ENCODE results near the gene CSF1.

The CSF1 gene

DNA sequence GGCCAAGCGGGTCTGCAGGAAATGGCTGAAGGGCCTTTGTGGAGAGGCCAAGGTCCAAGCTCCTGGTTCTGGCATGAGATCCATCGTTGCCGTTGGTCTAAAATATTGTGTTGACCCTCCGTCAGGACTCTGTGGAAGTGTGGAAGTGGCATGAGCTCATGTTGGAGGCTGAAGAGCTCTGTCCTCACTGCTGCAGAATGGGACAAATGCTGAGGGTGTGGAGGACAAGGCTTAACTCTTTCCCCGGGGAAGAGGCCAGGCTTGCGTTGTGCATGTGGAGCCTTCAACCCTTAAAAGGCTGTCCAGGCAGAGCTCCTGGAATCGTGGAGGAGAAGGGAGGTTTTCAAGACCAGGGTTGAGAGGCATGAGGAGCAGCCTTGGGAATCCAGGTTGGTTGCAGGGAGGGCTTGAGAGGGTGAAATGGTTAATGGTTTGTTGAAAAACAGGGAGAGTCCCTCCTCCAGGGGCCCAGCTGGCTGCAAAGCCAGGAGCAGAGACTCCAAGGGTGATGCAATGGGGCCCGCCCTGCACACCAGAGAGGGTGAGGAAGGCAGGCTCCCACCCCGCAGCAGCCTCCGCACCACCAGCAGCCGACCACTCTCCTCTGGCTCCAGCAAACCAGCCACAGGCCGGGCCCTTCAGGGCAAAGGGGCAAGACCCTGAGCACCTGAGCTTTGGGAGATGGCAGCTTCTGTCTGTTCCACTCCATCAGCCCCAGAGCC, 67.2 kb downstream of the CSF1 start:
- DNase-seq (ENCODE audit: low read depth in 3 of 3), result no peak

GRCh38 chr1:109978761-109979488, 68.3 kb downstream of the CSF1 start:
- DNase-seq (ENCODE audit: low read depth in 3 of 3), result no peak

- DNase-seq (ENCODE audit: low read depth in 3 of 3), result no peak
Measured at GRCh38 chr1:109979489-109980091, 68.9 kb downstream of the CSF1 start.
